ENCODE measurements around the gene IGHMBP2.
"Not testable (repeated sequence)": the region's sequence is repeated elsewhere in the genome, so short reads cannot be mapped to it uniquely, and the experiment has no call there.

Gene IGHMBP2

DNA sequence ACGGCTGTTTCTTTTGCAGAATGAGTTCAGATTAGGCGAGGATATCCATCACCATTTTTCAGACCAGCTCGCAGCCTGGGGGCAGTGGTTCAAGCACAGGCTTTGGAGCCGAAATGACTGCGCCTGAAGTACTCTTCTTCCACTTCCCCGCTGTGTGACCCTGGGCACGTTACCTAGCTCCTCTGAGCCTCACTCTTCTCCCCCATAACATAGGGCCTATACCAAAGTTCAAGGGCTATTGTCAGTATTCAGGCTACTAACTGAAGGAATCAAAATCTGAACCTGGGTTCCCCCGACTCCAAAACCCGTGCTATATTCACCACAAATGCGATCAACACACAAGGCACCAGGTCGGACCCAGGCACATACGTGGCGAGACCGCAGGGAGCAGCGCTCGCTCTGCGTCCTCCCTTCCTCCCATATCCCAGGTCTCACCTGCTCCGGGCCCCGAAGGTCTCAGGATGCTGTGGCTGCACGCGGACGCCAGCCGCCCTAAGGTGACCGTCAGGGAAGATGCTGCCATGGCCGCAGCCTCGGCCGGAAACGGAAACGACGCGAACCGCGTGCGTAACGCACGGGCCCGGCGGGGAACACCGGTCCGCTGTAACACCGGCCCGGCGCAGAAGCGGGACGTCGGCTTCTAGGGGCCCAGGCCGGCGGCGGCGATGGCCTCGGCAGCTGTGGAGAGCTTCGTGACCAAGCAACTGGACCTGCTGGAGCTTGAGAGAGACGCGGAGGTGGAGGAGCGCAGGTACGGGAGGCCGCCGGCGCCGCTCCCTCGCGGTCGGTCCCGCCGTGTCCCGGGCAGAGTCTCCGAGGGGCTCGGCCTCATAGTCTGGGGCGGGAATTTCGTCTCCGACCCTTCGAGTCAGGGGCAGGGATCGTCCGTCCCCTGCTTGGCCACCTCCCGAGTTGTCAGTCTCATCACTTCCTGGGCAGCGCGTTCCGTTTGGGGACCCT is at the start of gene IGHMBP2, which contains the start of gene MRPL21:
Gene IGHMBP2 (plus strand): TSS at position 604 of the 960 bp plus-strand sequence. CDS start 62 bp downstream, at position 666.
Gene MRPL21 (minus strand): TSS at position 545 of the 960 bp plus-strand sequence. CDS start 22 bp downstream, at position 523.
- DNase-seq: peak; percentile 39

DNA sequence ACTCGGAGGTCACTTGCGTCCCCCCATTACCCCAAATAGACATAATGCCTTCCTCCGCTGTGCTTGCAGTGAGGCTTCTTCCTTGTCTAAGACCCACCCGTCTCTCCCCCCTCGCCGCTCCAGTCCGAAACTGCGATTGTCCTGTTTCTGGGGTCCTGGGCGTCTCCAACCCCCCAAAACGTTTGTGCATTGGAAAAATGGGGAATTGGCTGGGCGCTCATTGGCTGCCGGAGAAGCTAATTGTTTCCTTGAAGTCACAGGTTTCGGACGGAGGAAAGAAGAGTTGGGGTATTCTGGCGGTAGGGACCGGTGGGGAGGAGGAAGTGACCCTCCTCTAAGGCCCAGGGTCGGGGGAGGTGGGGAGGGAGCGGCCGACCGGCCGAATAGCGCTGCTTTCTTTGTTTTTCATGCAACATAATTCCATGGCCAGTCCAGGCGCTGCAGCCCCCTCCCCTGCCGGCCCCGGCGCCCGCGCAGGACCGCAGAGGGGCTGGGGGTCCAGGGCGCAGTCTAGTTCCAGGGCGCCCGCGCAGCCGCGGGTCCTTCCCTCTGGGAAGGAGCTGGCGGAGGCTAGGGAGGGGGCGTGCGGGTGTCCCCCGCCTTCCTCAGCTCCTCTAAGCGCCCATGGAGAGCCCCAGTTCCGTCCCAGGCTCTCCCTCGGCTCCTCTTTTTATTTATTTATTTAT is 49.3 kb upstream of the IGHMBP2 start:
- no peak for DNase-seq

DNA sequence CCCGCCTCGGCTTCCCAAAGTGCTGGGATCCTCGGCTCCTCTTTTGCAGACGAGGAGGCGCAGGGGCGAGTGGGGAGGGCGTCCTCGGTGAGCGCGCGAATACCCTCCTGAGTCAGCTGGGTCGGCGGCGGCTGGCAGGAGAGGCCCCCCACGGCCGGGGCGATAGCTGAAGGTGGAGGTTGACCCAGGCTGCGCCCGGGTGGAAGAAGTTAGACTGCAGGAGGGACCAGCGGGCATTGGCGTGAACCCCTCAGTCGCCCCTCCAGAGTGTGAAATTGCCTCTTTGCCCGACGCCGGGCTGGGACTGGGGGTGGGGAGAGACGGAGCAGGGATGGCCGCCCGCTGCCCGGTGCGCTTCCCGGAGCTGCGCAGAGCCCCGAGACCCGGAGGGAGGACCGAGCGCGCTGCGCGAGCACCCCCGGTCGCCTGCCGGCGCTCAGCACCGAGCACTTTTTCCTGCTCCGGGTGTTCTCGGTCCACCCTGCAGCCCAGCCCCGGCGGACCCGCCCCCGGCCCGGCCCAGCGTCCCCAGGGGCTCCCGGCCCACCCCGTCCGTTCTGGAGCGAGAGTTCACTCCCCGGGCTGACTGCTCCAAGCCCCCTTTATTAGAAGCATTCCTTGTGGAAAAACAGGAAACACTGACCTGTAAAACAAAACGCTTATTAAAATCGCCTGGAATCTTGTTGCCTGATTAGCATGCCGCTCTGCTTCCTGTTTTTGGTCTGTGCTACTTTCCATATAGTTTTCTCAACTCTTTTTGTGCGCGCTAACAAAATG is 48.3 kb upstream of the IGHMBP2 start:
- DNase-seq: no peak

DNA sequence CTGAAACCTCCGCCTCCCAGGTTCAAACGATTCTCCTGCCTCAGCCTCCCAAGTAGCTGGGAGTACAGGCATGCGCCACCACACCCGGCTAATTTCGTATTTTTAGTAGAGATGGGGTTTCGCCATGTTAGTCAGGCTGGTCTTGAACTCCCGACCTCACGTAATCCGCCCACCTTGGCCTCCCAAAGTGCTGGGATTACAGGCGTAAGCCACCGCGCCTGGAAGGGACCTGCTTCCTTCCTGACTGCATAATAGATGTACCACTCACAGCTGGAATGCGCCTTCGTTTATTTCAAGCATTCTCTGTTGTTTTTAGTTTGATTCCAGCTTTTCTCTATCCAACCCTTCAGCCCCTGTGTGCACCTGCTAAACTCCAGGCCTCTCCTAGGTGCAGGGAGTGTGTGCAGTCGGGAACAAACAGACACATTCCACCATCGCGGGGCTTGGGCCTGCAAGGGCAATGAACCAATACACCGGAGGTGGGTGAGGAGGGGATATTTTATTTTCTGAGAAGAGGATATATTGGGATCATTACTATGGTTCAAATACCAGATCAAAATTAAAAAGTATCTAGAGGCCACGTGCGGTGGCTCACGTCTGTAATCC is 47.2 kb upstream of the IGHMBP2 start:
- DNase-seq: not testable (repeated sequence)

DNA sequence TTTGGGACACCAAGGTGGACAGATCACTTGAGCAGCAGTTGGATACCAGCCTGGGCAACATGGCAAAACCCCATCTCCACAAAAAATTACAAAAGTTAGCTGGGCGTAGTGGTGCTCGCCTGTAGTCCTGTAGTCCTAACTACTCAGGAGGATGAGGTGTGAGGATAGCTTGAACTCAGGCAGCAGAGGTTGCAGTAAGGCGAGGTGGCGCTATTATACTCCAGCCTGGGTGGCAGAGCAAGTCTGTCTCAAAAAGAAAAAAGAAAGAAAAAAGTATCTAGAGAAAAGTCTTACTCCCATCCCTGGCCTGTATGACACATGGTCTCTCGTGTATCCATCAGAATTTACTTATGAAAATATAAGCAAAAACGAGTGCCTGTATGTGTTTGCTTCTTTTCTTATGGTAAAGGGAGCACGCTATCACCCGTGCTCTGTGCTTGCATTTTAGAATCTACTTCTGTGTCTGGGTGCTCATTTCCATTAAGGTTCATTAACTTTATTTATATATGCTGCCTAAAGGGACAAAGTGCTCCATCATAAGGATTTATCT is 46.6 kb upstream of the IGHMBP2 start:
- no peak for DNase-seq

DNA sequence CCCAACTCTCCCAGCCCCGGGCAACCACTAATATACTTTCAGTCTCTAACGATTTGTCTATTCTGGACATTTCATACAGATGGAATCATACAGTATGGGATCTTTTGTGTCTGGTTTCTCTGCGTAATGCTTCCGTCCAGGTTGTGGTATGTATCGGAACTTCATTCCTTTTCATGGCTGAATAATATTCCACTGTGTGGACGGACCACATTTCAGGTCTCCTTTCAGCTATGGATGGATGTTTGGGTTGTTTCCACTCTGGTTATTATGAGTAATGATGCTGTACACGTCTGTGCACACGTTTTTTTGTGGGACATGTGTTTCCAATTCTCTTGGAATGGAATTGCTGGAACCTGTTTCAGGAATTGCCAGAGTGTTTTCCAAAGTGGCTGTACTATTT is 44.6 kb upstream of the IGHMBP2 start:
- DNase-seq: no peak

DNA sequence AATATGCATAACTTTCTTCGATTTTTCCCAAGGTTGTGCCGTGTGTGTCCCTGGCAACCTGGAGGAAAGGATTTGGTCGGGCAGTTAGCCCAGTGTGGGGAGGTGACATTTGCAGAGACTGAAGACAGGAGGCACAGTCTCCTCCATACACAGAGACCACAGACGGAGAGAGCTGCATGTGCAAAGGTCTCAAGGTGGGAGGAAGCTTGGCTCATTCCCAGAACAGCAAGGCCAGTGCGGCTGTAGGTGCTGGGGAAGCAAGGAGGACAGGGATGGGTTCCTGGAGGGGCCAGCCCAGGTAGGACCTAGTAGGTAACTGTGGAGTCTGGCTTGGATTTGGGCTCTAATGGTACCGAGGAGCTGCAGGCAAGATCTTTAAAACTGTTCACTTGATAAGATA is 41.3 kb upstream of the IGHMBP2 start:
- no peak for DNase-seq

DNA sequence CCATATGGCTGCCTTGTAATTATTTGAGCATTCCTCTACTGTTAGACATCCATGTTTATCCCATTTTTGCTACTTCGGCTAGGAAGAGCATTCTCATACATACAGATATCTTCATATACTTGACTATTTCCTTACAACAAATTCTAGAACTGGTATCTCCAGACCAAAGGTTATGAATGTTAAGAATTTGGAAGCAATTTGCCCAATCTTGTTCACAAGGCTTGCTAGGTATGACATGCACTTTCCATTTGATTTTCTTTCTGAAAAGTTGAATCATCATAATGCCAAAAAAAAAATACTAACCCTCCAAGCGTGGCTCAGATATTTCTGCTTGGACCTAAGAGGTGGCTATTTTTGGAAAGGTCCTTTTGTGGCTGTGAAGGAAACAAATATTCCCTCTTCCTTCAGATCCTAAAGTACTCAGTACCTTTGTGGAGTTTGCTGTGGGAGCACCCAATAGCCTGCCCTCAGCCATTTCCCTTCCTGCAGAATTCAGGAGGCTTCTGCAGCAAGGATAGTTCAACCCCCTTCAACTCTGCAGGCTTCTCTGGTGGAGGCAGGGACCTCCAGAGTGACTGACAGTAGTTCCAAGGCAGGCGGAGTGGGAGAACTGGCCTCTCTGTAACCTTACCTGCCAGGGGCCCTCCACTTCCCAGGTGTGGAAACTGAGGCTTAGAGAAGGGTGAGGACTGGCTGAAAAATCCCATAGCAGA is 40.0 kb upstream of the IGHMBP2 start:
- no peak for DNase-seq

DNA sequence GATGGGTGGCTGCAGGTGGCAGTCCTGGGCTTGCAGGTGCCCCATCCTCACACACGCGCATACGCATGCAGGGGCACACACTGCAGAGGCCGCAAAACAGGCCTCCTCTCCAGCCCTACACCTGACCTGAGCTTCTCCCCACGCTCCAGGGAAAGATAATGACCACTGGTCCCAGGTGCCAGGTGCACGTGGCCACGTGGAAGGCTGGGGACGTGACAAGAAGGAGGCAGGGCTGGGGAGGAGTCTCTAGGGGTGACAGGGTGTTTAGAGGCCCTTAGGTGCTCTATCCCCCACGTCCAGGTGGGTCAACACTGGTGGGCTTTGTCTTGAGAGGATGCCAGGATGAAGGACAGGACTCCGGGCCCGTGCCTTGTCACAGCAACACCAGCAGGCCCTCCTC is 38.5 kb upstream of the IGHMBP2 start:
- DNase-seq: no peak

DNA sequence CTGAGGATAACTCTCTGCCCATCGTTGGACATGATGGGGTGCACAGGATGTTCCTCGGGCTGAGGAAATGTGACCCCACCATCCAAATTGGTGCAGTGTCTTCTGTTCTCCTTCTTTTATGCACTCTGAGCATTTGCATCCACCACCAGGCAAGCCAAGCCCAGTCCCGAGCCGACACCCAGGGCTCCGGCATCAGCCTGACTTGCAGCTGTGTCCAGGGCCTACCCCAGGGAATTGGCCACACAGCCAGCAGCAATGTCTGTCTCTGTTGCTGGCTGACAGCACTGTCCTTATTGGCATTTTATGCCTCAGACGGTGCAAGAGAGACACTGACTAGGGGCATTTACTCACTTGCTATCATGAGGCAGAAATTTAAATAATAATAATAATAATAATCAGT is 36.6 kb upstream of the IGHMBP2 start:
- no peak for DNase-seq

DNA sequence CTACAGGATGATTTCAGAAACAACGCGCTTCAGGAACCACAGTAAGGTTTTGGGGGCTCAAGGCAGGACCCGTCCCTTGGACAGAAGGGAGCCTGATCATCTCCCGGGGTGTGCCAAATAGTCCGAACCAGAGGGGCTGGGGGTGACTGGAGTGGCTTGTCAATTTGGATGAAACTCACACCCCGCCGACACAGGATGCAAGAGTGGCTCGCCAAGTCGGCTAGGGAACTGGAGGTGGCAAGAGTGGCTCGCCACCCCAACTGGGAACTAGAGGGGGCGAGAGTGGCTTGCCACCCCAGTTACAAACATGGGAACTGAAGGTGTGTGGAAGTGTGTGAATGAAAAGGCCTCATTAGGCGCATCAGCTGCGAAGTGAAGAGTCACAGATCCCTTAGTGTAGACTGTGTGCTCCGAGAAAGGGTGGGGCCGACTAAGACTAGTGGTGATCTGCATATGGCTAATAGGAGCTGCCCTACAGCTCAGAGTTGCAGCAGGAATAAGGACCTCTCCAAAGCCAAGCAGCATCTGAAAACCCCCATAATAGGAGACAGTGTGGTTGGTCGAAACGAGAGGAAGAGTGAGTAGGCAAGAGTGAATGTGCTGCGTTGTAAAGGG is 35.4 kb upstream of the IGHMBP2 start:
- DNase-seq: no peak

DNA sequence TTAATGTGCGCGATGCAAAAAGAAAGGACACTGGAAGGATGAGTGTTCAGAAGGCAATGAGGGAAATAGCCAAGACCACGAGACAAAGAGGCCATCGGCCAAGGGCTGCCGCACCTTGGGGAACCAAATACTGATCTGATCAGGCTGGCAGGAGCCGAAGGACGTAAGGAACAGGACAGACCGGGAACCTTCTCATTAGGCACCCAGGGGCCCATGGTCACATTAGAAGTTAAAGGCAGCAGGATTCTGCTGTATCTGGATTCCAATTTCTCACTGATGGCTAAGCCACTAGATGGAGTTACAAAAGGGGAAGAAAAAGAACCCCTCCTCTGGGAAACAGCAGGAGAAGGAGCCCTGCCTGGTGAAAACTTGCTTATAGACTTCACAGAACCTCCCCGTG is 33.2 kb upstream of the IGHMBP2 start:
- no peak for DNase-seq

DNA sequence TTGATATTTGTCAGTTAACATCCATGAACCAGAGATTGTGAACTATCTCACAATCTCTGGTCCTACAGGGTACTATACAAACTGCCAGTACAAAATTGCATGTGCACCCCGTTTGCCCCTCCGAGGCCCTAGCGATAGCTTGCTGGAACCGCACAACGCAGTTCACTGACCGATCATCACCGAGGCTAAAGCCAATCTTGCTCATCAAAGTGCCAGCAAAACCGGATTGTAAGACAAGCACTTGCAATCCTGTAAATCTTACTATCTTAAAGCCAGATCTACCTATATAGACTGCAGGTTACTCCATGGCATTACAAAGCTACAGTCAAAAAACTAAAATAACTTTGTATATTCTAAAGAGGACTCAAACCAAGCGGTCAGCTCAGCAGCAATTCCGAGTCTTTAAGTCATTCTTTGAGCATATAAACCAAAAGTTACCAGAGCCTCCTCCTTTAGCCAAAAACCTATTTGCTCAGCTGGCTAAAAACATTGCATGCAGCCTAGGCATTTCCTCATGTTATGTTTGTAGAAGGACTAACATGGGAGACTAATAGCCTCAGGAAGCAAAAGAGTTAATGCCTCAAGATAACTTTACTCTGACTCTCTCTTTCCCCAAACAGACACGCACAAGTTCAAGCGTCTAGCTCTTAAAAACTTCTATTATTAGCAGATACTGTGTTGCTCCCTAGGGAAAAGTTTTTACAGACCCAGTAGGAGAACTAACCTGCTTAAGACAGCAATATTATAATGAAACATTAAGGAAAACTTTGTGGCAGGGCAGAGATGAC is 31.3 kb upstream of the IGHMBP2 start:
- no peak for DNase-seq

DNA sequence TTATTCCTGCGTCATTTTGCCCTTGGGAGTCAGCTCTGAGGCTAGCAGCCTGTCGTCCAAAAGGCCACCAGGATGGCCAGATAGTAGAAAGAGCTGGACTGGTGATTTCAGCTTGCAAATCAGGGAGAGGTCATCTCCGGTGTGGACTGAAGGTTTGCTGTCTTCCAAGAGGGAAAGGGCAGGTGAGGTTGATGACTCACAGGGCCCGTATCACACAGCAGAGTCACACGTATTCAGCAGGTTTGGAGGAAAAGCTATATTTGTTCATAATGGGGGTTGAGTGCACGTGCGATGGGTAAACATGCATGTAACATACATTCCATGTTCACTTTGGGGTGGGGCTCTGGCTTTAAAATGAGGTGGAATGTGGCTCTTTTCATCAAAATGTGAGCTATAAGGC is 25.7 kb upstream of the IGHMBP2 start:
- DNase-seq: no peak

DNA sequence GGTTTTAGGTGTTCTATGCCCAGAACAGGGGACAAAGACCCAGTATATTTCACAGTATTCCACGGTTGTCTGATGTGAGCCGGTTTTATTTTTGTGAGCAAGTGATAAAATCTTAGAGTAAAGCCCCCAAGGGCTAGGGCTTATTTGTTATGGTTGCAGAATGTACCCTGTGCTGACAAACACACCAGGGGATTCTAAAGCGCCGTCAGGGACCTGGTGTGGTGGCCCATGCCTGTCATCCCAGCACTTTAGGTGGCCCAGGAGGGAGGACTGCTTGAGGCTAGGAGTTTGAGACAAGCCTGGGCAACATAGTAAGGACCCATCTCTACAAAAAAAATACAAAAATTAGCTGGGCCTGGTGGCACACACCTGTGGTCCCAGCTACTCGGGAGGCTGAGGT is 22.8 kb upstream of the IGHMBP2 start:
- DNase-seq: no peak

DNA sequence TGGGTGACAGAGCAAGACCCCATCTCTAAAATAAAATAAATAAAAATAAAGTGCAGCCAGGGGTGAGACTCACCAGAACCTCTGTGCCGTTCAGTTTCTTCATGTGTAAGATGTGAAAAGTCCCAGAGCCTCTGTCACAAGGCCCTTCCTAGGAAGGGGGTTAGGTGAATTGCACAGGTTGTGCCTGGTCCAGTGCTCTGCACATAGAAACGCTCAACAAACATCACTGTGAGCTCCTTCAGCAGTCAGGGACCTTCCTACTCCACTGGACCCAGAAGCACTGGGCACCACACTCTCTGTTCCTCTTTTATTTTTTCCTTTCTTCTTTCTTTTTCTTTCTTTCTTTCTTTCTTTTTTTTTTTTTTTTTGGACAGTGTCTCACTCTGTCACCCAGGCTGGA is 22.4 kb upstream of the IGHMBP2 start:
- no peak for DNase-seq

DNA sequence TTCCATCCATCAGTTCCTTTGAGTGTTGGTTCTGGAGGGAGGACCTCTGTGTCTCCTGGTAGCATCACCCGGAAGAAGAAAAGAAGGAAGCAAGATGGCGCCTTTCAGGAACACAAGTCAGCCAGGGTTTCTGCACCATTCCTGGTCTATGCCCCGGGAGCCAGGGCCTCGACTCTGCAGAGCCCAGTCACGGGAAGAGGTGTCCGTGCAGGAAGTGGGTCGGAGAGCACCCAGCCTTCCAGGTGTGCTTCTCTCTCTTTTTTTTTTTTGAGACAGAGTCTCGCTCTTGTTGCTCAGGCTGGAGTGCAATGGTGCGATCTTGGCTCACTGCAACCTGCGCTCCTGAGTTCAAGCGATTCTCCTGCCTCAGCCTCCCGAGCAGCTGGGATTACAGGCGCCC is 21.3 kb upstream of the IGHMBP2 start:
- DNase-seq: no peak

DNA sequence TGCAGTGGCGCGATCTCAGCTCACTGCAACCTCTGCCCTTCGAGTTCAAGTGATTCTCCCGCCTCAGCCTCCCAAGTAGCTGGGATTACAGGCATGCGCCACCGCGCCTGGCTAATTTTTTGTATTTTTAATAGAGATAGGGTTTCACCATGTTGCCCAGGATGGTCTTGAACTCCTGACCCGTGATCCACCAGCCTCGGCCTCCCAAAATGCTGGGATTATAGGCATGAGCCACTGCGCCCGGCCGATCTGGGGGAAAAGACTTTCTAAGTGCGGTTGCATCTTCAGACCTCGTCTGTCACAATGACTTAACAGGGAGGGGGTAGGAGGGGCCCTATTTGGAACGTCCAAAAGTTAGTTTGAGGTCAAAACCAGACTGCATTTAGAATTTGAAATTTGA is 18.9 kb upstream of the IGHMBP2 start:
- DNase-seq: not testable (repeated sequence)

DNA sequence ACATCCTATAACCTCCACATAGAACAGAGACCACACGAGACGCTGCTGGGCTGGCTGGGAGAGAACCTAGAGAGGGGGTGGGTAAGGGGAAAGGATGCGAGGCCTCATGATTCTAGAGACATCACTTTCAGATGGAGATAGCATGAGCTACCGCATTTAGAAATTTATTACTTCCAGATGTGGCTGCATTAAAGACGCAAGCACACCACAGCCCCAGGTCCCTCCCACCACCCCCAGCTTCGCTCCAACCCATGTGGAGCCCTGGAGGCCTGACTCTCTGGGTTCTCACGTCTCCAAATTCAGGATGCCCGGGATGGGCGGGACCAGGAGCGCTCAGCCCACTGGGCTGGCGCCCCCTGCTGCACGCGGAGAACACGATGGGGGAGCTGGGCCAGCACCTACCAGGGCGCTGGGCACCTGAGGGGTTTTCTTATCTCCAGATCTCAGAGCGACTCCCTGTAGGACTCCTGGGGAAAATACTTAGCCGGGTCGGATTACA is 13.7 kb upstream of the IGHMBP2 start:
- DNase-seq: no peak
